Measurements from ENCODE around the gene LRP8. TPM values are rescaled to one million over a fixed set of nuclear protein-coding genes. Genes with fewer than 3 reads are reported as not detected.

Gene LRP8
- total RNA-seq, 1 experiment from 2014 or later = 28.6 TPM

GRCh38 chr1:53343831-53344668, 16.2 kb upstream of the LRP8 start:
- DNase-seq (ENCODE audit: low read depth, low spot score) = no peak

GRCh38 chr1:53342735-53343470, 15.0 kb upstream of the LRP8 start:
- no peak for DNase-seq (ENCODE audit: low read depth, low spot score)

More at GRCh38 chr1:53343831-53344668, 16.2 kb upstream of the LRP8 start:
- in situ Hi-C loops (cut with HindIII; ENCODE audit: low pct_unique_long_range_greater_than_20kb, low sequenced_read_pairs) = no loop called here

DNA sequence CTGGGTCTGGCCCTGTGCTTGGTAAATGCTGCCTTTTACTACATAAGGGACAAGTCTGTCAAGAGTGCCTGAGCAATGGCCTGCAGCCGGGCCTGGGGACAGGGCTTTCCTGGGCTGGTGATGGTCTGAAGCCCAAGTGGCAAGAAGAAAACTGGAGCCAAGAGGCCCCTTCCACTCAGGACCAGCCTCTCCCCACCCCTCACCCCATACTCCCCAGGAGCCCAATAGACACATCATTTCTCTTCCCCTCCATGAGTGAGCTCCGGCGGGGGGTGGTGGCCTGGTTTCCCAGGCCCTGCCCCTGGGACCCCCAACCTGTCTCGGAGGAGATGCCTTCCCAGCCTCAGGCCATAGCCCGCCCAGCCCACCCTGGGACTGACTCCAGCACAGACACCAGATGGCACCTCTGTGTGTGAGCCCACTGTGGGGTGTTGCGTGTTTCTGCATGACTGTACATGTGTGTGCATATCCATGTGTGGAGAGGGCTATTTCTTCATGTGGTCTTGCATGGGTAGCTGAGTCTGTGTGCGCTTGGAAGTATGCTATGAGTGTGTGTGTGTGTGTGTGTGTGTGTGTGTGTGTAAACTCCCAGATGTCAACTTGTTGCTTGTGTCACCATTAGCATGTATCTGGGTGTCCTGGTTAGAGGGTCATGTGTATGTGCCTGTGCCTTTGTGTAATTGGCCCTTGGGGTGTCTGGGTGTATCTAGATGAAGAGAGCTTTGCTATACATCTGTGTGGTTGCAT, 14.3 kb upstream of the LRP8 start:
- DNase-seq (ENCODE audit: low read depth, low spot score) = no peak
- in situ Hi-C loops (cut with HindIII; ENCODE audit: low pct_unique_long_range_greater_than_20kb, low sequenced_read_pairs) = no loop called here

More at GRCh38 chr1:53342735-53343470, 15.0 kb upstream of the LRP8 start:
- in situ Hi-C loops (cut with HindIII; ENCODE audit: low pct_unique_long_range_greater_than_20kb, low sequenced_read_pairs) = no loop called here

DNA sequence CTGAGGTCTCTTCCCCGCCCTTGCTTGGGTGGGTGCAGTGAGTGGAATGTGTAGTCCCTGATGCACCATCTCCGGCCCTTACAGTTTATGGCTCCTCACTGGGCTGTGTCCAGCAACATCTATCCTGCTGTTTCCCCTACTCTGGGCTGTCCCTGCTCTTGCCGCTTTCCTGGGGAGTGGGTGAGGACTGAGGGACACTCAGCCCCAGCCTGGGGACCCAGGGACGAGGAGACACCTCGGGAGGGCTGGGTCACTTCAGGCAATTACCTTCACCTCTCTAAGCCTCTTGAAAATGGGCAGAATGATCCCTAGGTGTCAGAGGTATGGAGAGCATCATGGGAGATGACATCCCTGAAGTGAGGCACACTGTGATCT, 13.6 kb upstream of the LRP8 start:
- in situ Hi-C loops (cut with HindIII; ENCODE audit: low pct_unique_long_range_greater_than_20kb, low sequenced_read_pairs) = no loop called here
- no peak for DNase-seq (ENCODE audit: low read depth, low spot score)

DNA sequence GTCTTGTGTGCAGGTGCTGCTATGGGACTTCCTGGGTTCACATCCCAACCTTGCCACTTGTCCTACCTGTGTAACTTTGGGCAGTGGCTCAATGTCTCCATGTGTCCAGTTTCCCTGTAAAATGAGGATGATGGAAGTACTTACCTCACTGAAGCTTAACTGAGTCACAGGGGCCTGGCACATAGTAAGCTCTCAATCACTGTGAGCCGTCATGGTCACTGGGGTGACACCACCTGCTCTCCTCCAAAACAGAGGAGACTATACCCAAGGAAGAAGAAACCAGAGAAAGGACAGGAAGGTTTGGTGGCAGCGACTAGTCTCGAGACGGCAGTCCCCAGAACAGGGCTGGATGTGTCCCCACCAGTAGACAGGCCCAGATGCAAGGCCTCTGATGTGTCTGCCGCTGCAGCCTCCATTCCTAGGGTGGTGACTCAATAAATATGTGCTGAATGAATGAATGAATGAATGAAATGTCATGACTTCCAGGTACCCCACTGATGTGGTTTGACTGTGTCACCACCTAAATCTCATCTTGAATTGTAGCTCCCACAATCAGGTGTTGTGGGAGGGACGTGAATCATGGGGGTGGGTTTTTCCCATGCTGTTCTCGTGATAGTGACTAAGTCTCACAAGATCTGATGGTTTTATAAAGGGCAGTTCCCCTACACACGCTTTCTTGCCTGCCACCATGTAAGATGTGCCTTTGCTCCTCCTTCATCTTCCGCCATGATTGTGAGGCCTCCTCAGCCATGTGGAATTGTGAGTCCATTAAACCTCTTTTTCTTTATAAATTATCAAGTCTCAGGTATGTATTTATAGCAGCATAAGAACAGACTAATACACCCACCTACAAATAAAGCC, 13.0 kb upstream of the LRP8 start:
- in situ Hi-C loops (cut with HindIII; ENCODE audit: low pct_unique_long_range_greater_than_20kb, low sequenced_read_pairs) = no loop called here
- no peak for DNase-seq (ENCODE audit: low read depth, low spot score)

- in situ Hi-C loops (cut with HindIII; ENCODE audit: low pct_unique_long_range_greater_than_20kb, low sequenced_read_pairs) = no loop called here
- no peak for DNase-seq (ENCODE audit: low read depth, low spot score)
Measured at GRCh38 chr1:53339736-53340635, 12.1 kb upstream of the LRP8 start.

- DNase-seq (ENCODE audit: low read depth, low spot score) = no peak
- in situ Hi-C loops (cut with HindIII; ENCODE audit: low pct_unique_long_range_greater_than_20kb, low sequenced_read_pairs) = no loop called here
Measured at GRCh38 chr1:53338423-53338822, 10.6 kb upstream of the LRP8 start.

GRCh38 chr1:53337499-53337898, 9.6 kb upstream of the LRP8 start:
- no peak for DNase-seq (ENCODE audit: low read depth, low spot score)
- in situ Hi-C loops (cut with HindIII; ENCODE audit: low pct_unique_long_range_greater_than_20kb, low sequenced_read_pairs) = no loop called here

- no peak for DNase-seq (ENCODE audit: low read depth, low spot score)
- in situ Hi-C loops (cut with HindIII; ENCODE audit: low pct_unique_long_range_greater_than_20kb, low sequenced_read_pairs) = no loop called here
Measured at GRCh38 chr1:53336146-53336545, 8.3 kb upstream of the LRP8 start.

DNA sequence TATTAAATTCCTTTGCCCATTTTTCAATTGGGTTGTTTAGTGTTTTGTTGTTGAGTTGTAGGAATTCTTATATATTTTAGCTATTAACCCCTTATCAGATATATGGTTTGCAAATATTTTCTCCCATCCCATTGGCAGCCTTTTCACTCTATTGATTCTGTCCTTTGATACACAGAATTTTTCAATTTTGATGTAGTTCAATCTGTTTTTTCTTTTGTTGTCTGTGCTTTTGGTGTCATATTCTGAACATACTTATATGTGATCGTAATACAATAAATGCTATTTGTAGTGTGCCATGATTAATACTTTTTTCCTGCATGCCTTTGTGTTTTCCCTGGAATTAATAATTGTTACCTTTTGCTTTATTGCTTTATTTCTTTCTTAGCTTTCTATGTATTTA, 7.8 kb upstream of the LRP8 start:
- in situ Hi-C loops (cut with HindIII; ENCODE audit: low pct_unique_long_range_greater_than_20kb, low sequenced_read_pairs) = no loop called here
- DNase-seq (ENCODE audit: low read depth, low spot score) = no peak

DNA sequence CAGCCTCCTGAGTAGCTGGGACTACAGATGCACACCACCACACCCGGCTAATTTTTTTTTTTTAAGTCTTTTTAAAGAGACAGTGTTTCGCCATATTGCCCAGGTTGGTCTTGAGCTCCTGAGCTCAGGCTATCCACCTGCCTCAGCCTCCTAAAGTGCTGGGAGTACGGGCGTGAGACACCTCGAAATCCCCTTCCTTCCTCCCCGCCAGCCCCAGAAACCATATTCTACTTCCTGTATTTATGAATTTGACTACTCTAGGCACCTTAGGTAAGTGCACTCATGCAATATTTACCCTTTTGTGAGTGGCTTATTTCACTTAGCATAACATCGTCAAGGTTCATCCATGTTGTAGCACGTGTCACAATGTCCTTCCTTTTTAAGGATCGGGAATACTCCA, 6.9 kb upstream of the LRP8 start:
- DNase-seq (ENCODE audit: low read depth, low spot score) = no peak
- in situ Hi-C loops (cut with HindIII; ENCODE audit: low pct_unique_long_range_greater_than_20kb, low sequenced_read_pairs) = no loop called here

- no peak for DNase-seq (ENCODE audit: low read depth, low spot score)
- in situ Hi-C loops (cut with HindIII; ENCODE audit: low pct_unique_long_range_greater_than_20kb, low sequenced_read_pairs) = no loop called here
Measured at GRCh38 chr1:53334312-53334711, 6.4 kb upstream of the LRP8 start.

DNA sequence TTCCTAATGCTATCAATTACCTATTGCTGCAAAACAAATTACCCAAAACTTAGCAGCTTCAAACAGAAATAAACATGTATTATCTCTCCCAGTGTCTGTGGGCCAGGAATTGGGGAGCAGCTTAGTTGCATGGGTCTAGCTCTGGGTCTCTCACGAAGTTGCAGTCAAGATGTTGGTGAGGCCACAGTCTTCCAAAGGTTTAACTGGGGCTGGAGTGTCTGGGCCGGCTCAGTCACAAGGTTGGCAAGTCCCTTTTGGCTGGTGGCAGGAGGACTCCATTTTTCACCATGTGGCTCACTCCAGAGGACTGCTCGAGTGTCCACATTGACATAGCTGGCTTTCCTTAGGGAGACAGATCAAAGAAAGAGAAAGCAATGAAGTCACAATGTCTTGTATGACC, 5.0 kb upstream of the LRP8 start:
- no peak for DNase-seq (ENCODE audit: low read depth, low spot score)
- in situ Hi-C loops (cut with HindIII; ENCODE audit: low pct_unique_long_range_greater_than_20kb, low sequenced_read_pairs) = no loop called here

DNA sequence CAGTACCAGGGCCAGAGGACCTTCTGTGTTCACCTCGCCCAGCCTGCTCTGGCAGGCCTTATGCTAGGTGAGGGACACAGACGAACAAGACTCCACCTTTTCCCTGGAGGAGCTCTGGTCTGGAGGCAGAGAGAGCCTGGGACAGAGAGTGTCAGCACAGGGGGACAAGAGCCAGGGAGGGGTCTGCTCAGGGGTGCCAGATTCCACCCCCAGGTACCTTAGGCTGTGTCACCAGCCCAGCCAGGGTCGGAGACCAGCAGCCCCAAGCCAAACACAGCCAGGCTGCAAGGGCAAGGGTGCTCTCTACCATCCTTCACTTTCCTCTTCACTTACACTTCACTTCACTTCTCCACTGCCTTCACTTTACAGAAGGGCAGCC, 4.3 kb upstream of the LRP8 start:
- DNase-seq (ENCODE audit: low read depth, low spot score) = no peak
- in situ Hi-C loops (cut with HindIII; ENCODE audit: low pct_unique_long_range_greater_than_20kb, low sequenced_read_pairs) = no loop called here

DNA sequence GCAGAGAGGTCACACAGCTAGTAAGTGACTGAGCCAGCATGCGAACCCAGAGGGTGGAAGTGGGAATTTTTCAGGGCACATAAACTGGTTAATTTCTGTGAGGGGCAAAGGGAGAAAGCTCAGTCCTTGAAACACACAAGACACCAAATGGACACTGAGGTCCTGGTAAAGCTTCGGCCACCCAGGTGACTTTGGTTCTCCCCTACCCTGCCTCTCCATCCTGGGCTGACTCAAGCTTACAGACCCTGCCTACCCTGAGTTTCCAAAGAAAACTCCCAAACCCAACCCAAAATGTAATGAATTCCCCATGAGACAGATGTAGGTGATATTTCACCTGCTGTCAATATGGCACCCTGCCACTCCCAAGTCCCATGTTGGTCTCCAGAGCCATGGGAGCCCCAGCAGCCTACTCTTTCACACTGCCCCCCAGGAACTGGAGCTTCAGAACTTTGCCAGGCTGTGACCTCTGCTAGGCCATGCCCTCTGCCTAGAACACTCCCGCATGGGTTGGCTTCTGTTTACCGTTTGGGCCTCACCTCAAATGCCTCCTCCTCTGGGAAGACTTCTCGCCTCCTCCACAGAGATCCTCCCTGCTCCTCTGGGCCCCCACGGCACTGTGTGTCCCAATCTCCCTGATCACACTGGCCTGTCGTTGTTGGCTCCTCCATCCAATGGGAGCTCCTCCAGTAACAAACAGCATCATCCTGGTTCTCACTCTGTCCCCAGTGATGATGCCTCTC, 3.7 kb upstream of the LRP8 start:
- in situ Hi-C loops (cut with HindIII; ENCODE audit: low pct_unique_long_range_greater_than_20kb, low sequenced_read_pairs) = no loop called here
- no peak for DNase-seq (ENCODE audit: low read depth, low spot score)

- DNase-seq (ENCODE audit: low read depth, low spot score) = no peak
- in situ Hi-C loops (cut with HindIII; ENCODE audit: low pct_unique_long_range_greater_than_20kb, low sequenced_read_pairs) = no loop called here
Measured at GRCh38 chr1:53330819-53331218, 2.9 kb upstream of the LRP8 start.
